ENCODE data around the gene EFCC1.

Gene EFCC1

GRCh38 chr3:129046037-129046731 is 45.1 kb downstream of the EFCC1 start:
- H3K4me3 Mint-ChIP-seq: no peak overlapping the region
- no peaks in the 10 kb centered on the region for H3K36me3 Mint-ChIP-seq (ENCODE audit: low read depth)
- no peak overlapping the region for H3K27ac Mint-ChIP-seq
- peaks cover 34% of the 10 kb centered on the region for H3K9me3 Mint-ChIP-seq
- H3K4me1 Mint-ChIP-seq: no peaks in the 10 kb centered on the region
- H3K27me3 Mint-ChIP-seq (ENCODE audit: low read depth): peaks cover 4% of the 10 kb centered on the region
- TF ChIP-seq, protein P1, sequence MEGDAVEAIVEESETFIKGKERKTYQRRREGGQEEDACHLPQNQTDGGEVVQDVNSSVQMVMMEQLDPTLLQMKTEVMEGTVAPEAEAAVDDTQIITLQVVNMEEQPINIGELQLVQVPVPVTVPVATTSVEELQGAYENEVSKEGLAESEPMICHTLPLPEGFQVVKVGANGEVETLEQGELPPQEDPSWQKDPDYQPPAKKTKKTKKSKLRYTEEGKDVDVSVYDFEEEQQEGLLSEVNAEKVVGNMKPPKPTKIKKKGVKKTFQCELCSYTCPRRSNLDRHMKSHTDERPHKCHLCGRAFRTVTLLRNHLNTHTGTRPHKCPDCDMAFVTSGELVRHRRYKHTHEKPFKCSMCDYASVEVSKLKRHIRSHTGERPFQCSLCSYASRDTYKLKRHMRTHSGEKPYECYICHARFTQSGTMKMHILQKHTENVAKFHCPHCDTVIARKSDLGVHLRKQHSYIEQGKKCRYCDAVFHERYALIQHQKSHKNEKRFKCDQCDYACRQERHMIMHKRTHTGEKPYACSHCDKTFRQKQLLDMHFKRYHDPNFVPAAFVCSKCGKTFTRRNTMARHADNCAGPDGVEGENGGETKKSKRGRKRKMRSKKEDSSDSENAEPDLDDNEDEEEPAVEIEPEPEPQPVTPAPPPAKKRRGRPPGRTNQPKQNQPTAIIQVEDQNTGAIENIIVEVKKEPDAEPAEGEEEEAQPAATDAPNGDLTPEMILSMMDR (IDR thresholded peaks at IDR 0.05; ENCODE audit: unreplicated experiment in 3 of 3): no peak

GRCh38 chr3:129046732-129047552 is 45.8 kb downstream of the EFCC1 start:
- Mint-ChIP-seq H3K36me3 (ENCODE audit: low read depth) (no peaks in the 10 kb centered on the region), H3K4me3 (no peak overlapping the region), H3K9me3 (peaks cover 33% of the 10 kb centered on the region)

DNA sequence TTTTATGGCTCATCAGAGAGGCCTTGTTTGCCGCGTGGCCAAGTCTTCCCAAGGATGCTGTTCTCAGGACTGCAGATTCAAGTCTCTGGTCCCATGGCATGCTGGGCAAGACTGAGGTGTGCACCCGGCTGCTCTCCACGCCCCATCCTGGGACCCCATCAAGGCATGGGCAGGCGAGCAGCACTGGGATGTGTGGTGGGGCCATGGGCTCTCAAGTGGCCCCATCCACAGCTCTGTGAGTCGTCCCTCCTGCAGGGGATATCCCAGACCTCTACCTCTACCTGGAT is 46.4 kb downstream of the EFCC1 start:
- H3K27ac Mint-ChIP-seq: no peak overlapping the region
- H3K9me3 Mint-ChIP-seq: peaks cover 28% of the 10 kb centered on the region
- no peaks in the 10 kb centered on the region for H3K36me3 Mint-ChIP-seq (ENCODE audit: low read depth)
- TF ChIP-seq, protein P1 (IDR thresholded peaks at IDR 0.05; ENCODE audit: unreplicated experiment in 3 of 3): no peak
- H3K4me1 Mint-ChIP-seq: peaks cover 7% of the 10 kb centered on the region
- H3K27me3 Mint-ChIP-seq (ENCODE audit: low read depth): peaks cover 4% of the 10 kb centered on the region
- H3K4me3 Mint-ChIP-seq: no peak overlapping the region

More at GRCh38 chr3:129046732-129047552, 45.8 kb downstream of the EFCC1 start:
- TF ChIP-seq, protein P1 (IDR thresholded peaks at IDR 0.05; ENCODE audit: unreplicated experiment in 3 of 3): no peak
- H3K27ac Mint-ChIP-seq: no peak overlapping the region
- H3K4me1 Mint-ChIP-seq: peaks cover 4% of the 10 kb centered on the region
- peaks cover 4% of the 10 kb centered on the region for H3K27me3 Mint-ChIP-seq (ENCODE audit: low read depth)

DNA sequence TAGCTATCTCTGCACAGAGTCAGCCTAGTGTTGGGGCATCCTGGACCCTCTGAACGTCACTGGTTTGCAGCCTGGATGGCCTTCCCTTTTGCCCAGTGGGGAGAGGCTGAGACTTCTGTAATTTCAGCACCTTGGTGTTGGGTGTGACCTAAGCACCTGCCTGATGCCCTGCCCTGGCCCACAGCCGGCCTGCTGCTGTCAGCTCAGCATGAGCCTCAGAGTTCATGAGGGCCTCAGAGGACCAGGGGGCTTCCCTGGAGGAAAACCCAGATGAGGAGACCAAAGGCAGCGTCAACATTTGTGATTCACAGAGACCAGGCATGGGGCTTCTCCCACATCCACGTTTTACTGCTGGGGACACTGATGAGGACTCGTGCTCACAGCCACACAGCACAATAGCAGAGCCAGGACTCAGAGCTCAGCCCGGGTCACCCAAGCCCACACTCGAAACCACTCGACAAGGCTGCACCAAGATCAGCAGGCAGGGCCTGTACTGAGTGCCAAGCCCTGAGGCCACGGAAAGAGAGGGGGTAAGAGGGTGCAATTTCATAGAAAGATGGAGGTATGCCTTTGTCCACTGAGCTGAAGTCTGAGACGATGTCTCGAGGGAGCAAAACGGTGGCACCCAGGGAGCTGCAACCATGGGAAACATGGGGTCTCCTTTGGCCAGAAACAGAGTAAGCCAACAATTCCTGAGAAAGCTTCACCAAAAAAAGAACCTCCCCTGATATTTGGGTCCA is 49.6 kb downstream of the EFCC1 start:
- Mint-ChIP-seq H3K27ac (no peak overlapping the region), H3K4me3 (no peak overlapping the region), H3K9me3 (peaks cover 9% of the 10 kb centered on the region), H3K27me3 (ENCODE audit: low read depth) (peaks cover 8% of the 10 kb centered on the region), H3K4me1 (peaks cover 20% of the 10 kb centered on the region), H3K36me3 (ENCODE audit: low read depth) (no peaks in the 10 kb centered on the region)
- TF ChIP-seq, protein P1 (IDR thresholded peaks at IDR 0.05; ENCODE audit: unreplicated experiment in 3 of 3): no peak

DNA sequence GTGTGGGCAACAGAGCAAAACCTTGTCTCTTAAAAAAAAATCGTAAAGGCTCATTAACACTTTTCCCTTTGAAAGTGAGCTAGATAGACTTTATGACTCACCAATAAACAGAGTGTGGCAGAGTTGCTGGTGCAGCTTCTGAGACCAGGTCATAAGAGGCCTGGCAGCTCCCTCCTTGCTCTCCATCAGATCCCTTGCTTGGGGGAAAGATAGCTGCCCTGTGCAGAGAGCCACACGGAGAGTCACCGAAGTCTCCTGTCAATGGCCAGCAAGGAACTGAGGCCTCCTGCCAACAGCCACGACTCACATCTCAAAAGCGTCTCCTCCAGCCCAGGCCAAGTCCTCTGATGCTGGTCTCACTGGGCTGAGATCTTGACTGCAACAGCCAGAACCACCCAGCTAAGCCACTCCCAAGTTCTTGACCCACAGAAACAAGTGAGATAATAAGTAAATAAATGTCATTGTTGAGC is 50.8 kb downstream of the EFCC1 start:
- Mint-ChIP-seq H3K36me3 (ENCODE audit: low read depth) (no peaks in the 10 kb centered on the region), H3K4me3 (no peak overlapping the region), H3K4me1 (peaks cover 20% of the 10 kb centered on the region), H3K27ac (peak overlapping the region; percentile 59 to 82 (median 76)), H3K9me3 (peaks cover 9% of the 10 kb centered on the region), H3K27me3 (ENCODE audit: low read depth) (peaks cover 13% of the 10 kb centered on the region)
- TF ChIP-seq, protein P1 (IDR thresholded peaks at IDR 0.05; ENCODE audit: unreplicated experiment in 3 of 3): no peak
